AG04450 (cell line): ENCODE measurements around the gene TEX26. TPM values are rescaled to one million over a fixed set of nuclear protein-coding genes. Genes with fewer than 3 reads are reported as not detected.

Experiments used
- CTCF ChIA-PET: fragments of 300-600, 350-600 bp; formaldehyde crosslinking; extraction: SDS; loops from one replicate; lab custom pipeline; 2022; ENCODE audit warnings: antibody characterized with exemption, inconsistent platforms; lab: Charles Lee
- POLR2A ChIA-PET: fragments of 350-600 bp; formaldehyde crosslinking; extraction: SDS; loops from one replicate; lab custom pipeline; 2021; ENCODE audit warnings: antibody characterized with exemption, inconsistent platforms; lab: Yijun Ruan, JAX
- DNase-seq: peaks from one replicate; pipeline ENCODE4 v3.0.0-alpha.2; 2011; ENCODE audit warnings: low read depth, low spot score
- H3K27ac ChIP-seq: one replicate; pipeline ENCODE4 v1.5.1; 2012; ENCODE audit warnings: low read depth, low read length, control low read depth
- H3K27me3 ChIP-seq: one replicate; pipeline ENCODE4 v1.6.0; 2012; ENCODE audit warnings: low read length; ENCODE audit not compliant: control insufficient read depth, insufficient read depth
- H3K4me3 ChIP-seq: 2 replicates; pipeline ENCODE4 v1.5.1; 2011; ENCODE audit warnings: mild to moderate bottlenecking, low read depth, low read length, control low read depth
- H3K9me3 ChIP-seq: 2 replicates; pipeline ENCODE4 v1.5.1; 2012; ENCODE audit warnings: low read length; ENCODE audit not compliant: control insufficient read depth, insufficient read depth
- CTCF ChIP-seq: IDR thresholded peaks from 2 replicates; pipeline ENCODE4 v1.5.1; 2011; ENCODE audit warnings: low read depth, low read length, control low read depth, inconsistent platforms
- polyA plus RNA-seq: library from polyadenylated mRNA; depleted of rRNA; stranded (reverse); fragments of >200 nt; gene quantifications from 2 replicates; pipeline ENCODE4 v1.2.3, GENCODE V29; 2011

TEX26 gene
- polyA plus RNA-seq, 1 experiment = 0.09 TPM

DNA sequence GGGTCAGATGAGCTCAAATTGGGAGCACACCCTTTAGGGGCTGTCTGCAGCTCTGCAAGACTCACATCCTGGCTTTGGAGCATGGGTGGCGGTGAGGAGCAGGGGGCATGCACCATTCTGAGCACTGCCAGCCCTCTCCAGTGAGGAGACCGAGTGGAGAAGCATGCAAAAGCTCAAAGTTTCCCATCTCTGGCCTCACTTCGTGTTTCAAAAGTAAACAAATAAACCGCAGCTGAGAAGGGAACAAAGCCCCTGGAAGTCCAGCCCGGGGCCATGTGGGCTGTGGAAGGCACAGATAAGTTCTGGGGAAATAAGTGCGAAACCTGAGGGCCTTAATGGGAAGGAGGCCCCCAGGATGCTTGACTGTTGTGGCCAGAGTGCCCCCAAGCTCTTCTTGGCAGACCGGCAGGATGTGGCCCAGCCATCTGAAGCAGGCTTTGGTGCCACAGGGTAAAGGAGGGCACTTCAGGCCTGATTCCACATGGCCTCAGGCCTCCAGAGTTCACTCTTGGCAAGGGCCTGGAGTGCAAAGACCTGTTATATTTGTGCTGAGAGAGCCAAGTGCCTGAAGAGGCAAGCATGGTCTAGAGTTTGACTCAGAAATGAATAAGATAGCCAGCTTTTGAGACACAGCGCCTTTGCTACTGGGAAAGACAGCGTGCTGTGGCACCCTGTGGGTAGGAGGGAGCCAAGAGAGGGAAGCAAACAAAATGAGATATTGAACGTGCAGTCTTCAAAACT, 25.2 kb upstream of the TEX26 start:
- H3K27ac ChIP-seq = no peak overlapping the region
- TF ChIP-seq CTCF = no peak
- ChIA-PET CTCF (interaction anchor here (1.3 to 1.4 kb wide), 3 partner anchors 15 to 137 kb away, joined by 4 to 6 read pairs (median 5); no protein-coding TSS in a partner anchor), POLR2A (interaction anchor here (0.6 to 1.2 kb wide), 4 partner anchors 37 to 204 kb away, joined by 3 to 7 read pairs (median 4); no protein-coding TSS in a partner anchor)
- no peak for DNase-seq
- no peak overlapping the region for H3K4me3 ChIP-seq
- H3K9me3 ChIP-seq = no peaks in the 10 kb centered on the region; the same call in 1 of the 2 replicates
- H3K27me3 ChIP-seq = no peaks in the 10 kb centered on the region

DNA sequence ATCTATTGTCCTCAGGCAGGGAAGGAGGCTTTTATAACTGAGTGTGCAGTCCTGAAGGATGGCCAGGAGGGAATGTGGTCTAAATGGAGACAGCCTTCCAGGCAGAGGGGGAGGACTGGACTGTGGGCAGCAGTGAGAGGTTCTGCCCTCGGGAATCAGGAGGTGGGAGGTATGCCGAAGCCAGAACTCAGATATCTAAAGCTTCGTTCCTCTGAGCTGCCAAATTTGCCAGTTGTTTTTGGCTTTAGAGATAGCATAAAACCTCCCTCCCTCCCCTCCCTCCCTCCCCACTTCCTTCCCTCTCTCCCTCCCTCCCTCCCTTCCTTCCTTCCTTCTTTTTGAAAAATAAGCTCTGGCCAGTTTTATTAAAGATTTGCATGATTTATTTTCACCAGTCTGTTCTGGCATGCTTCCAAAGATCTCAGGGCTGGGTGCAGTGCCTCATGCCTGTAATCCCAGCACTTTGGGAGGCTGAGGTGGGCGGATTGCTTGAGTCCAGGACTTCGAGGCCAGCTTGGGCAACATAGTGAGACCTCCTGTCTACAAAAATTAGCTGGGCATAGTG, 24.0 kb upstream of the TEX26 start:
- Histone ChIP-seq H3K9me3 (no peaks in the 10 kb centered on the region; the same call in 1 of the 2 replicates), H3K4me3 (no peak overlapping the region), H3K27ac (no peak overlapping the region), H3K27me3 (no peaks in the 10 kb centered on the region)
- CTCF ChIA-PET = interaction anchor here (1.0 kb wide), 1 partner anchor 136 kb away, joined by 4 read pairs; no protein-coding TSS in a partner anchor
- no peak for DNase-seq
- no peak for TF ChIP-seq CTCF
- POLR2A ChIA-PET = no interaction called here

- H3K9me3 ChIP-seq = no peaks in the 10 kb centered on the region; the same call in 1 of the 2 replicates
- POLR2A ChIA-PET = interaction anchor here (0.7 kb wide), 1 partner anchor 12 kb away, joined by 3 read pairs; no protein-coding TSS in a partner anchor
- no peak for TF ChIP-seq CTCF
- H3K27ac ChIP-seq = no peak overlapping the region
- no peaks in the 10 kb centered on the region for H3K27me3 ChIP-seq
- no peak for DNase-seq
- CTCF ChIA-PET = no interaction called here
- H3K4me3 ChIP-seq = no peak overlapping the region
These were observed 21.8 kb upstream of the TEX26 start for GRCh38 chr13:30910676-30911075.

- CTCF ChIA-PET = interaction anchor here (0.5 to 0.7 kb wide), 2 partner anchors 79 to 783 kb away, joined by 3 read pairs; no protein-coding TSS in a partner anchor
- TF ChIP-seq CTCF = no peak
- Histone ChIP-seq H3K9me3 (no peaks in the 10 kb centered on the region), H3K4me3 (no peak overlapping the region), H3K27me3 (peaks cover 2% of the 10 kb centered on the region), H3K27ac (no peak overlapping the region)
- POLR2A ChIA-PET = interaction anchor here (0.7 kb wide), 1 partner anchor 55 kb away, joined by 3 read pairs; no protein-coding TSS in a partner anchor
- no peak for DNase-seq
These were observed 16.5 kb upstream of the TEX26 start for GRCh38 chr13:30915691-30916541.
